ENCODE results near the gene CALML5. TPM values are rescaled to one million over a fixed set of nuclear protein-coding genes. Genes with fewer than 3 reads are reported as not detected.
A peak's percentile ranks its signal among the peaks of the same experiment; 100 is the strongest.

Gene CALML5
- total and polyA plus RNA-seq, 9 of the 15 experiments (the other 6 are each of a cell fraction or from before 2014, with no cell fraction given), result not detected

DNA sequence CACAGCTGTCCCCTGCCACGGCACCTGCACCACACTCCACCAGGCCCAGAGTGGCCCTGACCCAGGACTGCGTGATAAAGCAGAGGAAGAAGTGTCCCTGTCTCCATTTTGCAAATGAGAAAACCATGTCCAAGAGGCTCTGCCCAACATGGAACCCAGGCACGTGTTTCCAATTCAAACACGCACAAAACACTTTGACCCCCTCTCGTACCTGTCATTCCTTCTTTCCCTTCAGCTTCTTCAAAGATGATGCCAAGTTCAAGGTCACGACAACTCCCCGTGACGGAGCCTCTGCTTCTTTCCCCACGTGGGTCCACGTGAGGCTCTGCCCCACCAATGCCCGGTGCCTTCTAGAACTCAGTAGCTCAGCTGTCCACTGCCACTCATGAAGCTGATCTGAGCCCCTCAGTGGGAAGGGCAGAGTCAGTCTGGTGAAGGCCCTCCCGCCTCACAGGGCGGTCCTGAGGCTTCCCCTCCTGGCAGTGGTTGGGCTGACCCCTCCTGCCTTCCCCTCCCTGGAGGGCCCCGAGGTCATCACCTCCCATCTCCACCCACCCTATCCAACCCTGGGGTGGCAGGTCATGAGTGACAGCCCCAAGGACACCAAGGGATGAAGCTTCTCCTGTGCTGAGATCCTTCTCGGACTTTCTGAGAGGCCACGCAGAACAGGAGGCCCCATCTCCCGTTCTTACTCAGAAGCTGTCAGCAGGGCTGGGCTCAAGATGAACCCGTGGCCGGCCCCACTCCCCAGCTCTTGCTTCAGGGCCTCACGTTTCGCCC lies 19.0 kb downstream of the CALML5 start (continued):
- TF ChIP-seq, protein P1, sequence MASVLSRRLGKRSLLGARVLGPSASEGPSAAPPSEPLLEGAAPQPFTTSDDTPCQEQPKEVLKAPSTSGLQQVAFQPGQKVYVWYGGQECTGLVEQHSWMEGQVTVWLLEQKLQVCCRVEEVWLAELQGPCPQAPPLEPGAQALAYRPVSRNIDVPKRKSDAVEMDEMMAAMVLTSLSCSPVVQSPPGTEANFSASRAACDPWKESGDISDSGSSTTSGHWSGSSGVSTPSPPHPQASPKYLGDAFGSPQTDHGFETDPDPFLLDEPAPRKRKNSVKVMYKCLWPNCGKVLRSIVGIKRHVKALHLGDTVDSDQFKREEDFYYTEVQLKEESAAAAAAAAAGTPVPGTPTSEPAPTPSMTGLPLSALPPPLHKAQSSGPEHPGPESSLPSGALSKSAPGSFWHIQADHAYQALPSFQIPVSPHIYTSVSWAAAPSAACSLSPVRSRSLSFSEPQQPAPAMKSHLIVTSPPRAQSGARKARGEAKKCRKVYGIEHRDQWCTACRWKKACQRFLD (CRISPR knock-in tag; IDR thresholded peaks at IDR 0.05), result peak; percentile 89
- no peak; the same call in 1 of the 2 replicates for TF ChIP-seq CXXC5 (CRISPR knock-in tag; IDR thresholded peaks at IDR 0.05)
- TF ChIP-seq ZC3H8 (IDR thresholded peaks at IDR 0.05), result no peak
- TF ChIP-seq ARID2 (IDR thresholded peaks at IDR 0.05), result no peak
- TF ChIP-seq CBX3 (IDR thresholded peaks at IDR 0.05; ENCODE audit: borderline replicate concordance in 1 of 2, low read length in 2 of 2), result no peak
- no peak for TF ChIP-seq PML (IDR thresholded peaks at IDR 0.05; ENCODE audit: low read length)
- no peak; the same call in 1 of the 2 replicates for TF ChIP-seq HSF4 (CRISPR knock-in tag; IDR thresholded peaks at IDR 0.05; ENCODE audit: borderline replicate concordance)
- no peak for TF ChIP-seq DACH1 (IDR thresholded peaks at IDR 0.05; ENCODE audit: partially characterized antibody)
- TF ChIP-seq MAFF (IDR thresholded peaks at IDR 0.05; ENCODE audit: low read length), result no peak
- no peak for TF ChIP-seq TARDBP (IDR thresholded peaks at IDR 0.05)
- no peak for TF ChIP-seq FUS (optimal IDR thresholded peaks at IDR 0.05; ENCODE audit: low read depth, low read length)
- TF ChIP-seq ZNF778 (CRISPR knock-in tag; IDR thresholded peaks at IDR 0.05), result no peak
- no peak for TF ChIP-seq ERF (CRISPR knock-in tag; IDR thresholded peaks at IDR 0.05)
- TF ChIP-seq CTBP1 (IDR thresholded peaks at IDR 0.05; ENCODE audit: borderline replicate concordance), result peak; percentile 80
- peak; percentile 46; the same call in 1 of the 2 replicates for TF ChIP-seq ZNF197 (CRISPR knock-in tag; IDR thresholded peaks at IDR 0.05; ENCODE audit: low read depth)
- no peak for TF ChIP-seq KLF13 (tag; IDR thresholded peaks at IDR 0.05; ENCODE audit: borderline replicate concordance, low read depth)
- no peak for TF ChIP-seq ZNF175 (CRISPR knock-in tag; IDR thresholded peaks at IDR 0.05; ENCODE audit: low read depth)
- no peak; the same call in 1 of the 2 replicates for TF ChIP-seq ELF4 (CRISPR knock-in tag; IDR thresholded peaks at IDR 0.05)
- TF ChIP-seq, protein P2, sequence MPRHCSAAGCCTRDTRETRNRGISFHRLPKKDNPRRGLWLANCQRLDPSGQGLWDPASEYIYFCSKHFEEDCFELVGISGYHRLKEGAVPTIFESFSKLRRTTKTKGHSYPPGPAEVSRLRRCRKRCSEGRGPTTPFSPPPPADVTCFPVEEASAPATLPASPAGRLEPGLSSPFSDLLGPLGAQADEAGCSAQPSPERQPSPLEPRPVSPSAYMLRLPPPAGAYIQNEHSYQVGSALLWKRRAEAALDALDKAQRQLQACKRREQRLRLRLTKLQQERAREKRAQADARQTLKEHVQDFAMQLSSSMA (CRISPR knock-in tag; IDR thresholded peaks at IDR 0.05), result no peak
- TF ChIP-seq ZC3H4 (CRISPR knock-in tag; IDR thresholded peaks at IDR 0.05; ENCODE audit: borderline replicate concordance), result no peak
- TF ChIP-seq, protein P3, sequence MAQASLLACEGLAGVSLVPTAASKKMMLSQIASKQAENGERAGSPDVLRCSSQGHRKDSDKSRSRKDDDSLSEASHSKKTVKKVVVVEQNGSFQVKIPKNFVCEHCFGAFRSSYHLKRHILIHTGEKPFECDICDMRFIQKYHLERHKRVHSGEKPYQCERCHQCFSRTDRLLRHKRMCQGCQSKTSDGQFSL (CRISPR knock-in tag; IDR thresholded peaks at IDR 0.05), result no peak
- TF ChIP-seq, protein P3 (tag; IDR thresholded peaks at IDR 0.05), result peak in 1 of 2 experiments; percentile 50; a peak in 1 of 4 replicates
- no peak for TF ChIP-seq ESRRB (CRISPR knock-in tag; IDR thresholded peaks at IDR 0.05; ENCODE audit: borderline replicate concordance)
- no peak for TF ChIP-seq ATF1 (CRISPR knock-in tag; IDR thresholded peaks at IDR 0.05)
- TF ChIP-seq ATF1 (tag; IDR thresholded peaks at IDR 0.05), result no peak
- no peak for TF ChIP-seq KLF10 (CRISPR knock-in tag; IDR thresholded peaks at IDR 0.05)
- TF ChIP-seq TAF15 (IDR thresholded peaks at IDR 0.05; ENCODE audit: low read depth, low read length), result no peak
